ENCODE measurements around the gene TOPBP1.

DNA sequence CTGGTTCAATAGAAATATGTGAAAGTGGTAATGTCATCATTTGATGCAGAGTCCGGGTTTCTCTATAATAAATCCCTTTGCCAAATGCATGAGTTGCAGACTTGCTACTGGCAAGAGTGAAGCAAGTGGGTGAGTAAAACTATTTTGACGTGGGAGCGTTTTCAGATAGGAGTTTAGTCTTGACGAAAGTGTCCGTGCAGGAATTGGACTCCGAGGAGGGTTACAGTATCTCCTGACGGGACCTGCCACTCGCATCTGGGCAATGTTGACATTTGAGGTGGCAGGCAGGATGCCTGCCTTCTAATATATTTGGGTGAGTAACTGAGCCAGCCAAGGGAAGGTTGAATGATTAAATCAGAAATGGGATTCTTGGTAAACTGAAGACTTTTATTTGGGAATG lies 72.2 kb downstream of the TOPBP1 start:
- TF ChIP-seq, protein P1, sequence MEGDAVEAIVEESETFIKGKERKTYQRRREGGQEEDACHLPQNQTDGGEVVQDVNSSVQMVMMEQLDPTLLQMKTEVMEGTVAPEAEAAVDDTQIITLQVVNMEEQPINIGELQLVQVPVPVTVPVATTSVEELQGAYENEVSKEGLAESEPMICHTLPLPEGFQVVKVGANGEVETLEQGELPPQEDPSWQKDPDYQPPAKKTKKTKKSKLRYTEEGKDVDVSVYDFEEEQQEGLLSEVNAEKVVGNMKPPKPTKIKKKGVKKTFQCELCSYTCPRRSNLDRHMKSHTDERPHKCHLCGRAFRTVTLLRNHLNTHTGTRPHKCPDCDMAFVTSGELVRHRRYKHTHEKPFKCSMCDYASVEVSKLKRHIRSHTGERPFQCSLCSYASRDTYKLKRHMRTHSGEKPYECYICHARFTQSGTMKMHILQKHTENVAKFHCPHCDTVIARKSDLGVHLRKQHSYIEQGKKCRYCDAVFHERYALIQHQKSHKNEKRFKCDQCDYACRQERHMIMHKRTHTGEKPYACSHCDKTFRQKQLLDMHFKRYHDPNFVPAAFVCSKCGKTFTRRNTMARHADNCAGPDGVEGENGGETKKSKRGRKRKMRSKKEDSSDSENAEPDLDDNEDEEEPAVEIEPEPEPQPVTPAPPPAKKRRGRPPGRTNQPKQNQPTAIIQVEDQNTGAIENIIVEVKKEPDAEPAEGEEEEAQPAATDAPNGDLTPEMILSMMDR (IDR thresholded peaks at IDR 0.05; ENCODE audit: low read length), result no peak
- TF ChIP-seq EZH2 (IDR thresholded peaks at IDR 0.05; ENCODE audit: borderline replicate concordance, low read length), result no peak

Measured in OCI-LY1 (cell line).